D721Med (cell line): Measurements from ENCODE around the gene IFI27L2.

Experiments used
- DNase-seq: peaks from one replicate; pipeline ENCODE4 v3.0.0; 2011; ENCODE audit warnings: low spot score; ENCODE audit not compliant: insufficient read length
- FAIRE-seq: peaks from 2 replicates; lab custom pipeline; 2011; peaks lifted over from hg19 to GRCh38; lab: Jason Lieb, UNC
- CTCF ChIP-seq: IDR thresholded peaks from 2 replicates; pipeline ENCODE4 v1.5.1; 2012; ENCODE audit warnings: mild to moderate bottlenecking, control low read depth; ENCODE audit not compliant: insufficient read depth; ENCODE audit errors: missing control alignments

IFI27L2 gene

DNA sequence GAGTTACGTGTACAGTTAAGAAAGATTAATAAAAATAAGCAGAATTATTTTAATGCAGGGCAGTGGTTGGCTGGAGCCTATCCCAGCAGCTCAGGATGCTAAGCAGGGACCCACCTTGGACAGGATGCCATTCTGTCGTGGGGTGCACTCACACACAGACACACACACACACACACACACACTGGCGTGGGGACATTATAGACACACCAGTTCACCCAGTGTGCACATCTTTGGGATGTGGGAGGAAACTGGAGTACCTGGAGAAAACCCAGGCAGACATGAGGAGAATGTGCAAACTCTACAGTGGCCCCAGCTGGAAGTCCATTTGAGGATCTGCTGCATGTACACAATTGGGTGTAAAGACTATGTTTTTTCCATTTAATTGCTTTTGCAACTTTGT is 12.8 kb upstream of the IFI27L2 start:
- no peak for DNase-seq
- FAIRE-seq, result no peak
- no peak for TF ChIP-seq CTCF

DNA sequence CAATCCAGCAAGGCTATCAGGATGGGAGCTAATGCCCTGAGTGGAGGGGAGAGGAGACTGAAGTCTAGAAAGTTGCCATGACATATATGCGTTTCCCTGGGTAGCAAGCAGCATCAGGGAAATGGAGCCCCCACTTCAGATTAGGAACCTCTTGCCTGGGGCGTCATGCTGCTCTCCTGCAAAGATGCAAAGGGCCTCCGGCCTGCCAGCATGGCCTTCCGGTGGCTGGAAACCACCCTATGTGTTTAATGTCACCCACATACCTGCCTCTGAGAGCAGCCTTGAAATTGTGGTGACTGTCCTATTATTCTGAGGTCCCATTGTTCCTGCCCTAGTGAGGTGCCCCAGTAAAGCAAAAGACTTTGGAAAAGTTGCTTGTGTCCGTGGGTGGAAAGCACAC is 10.0 kb upstream of the IFI27L2 start:
- DNase-seq (no peak), FAIRE-seq (no peak)
- no peak for TF ChIP-seq CTCF

DNA sequence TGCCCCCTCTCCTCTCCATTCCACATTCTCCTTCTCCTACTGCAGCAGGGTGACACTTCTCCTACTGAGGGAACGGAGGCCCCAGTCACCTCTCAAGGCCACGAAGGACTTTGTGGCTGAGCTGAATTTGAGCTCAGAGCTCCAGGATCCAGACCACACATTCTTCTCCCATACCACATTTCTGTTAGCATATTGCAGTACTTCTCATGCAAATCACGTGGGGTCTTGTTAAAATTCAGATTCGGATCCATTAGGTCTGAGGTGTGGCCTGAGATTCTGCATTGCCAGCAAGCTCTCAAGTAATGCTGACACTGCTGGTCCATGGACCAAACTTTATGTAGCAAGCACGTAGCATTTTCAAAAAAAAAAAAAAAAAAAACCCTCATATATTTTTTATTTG is 9.6 kb upstream of the IFI27L2 start:
- FAIRE-seq (no peak), DNase-seq (no peak)
- TF ChIP-seq CTCF, result no peak

DNA sequence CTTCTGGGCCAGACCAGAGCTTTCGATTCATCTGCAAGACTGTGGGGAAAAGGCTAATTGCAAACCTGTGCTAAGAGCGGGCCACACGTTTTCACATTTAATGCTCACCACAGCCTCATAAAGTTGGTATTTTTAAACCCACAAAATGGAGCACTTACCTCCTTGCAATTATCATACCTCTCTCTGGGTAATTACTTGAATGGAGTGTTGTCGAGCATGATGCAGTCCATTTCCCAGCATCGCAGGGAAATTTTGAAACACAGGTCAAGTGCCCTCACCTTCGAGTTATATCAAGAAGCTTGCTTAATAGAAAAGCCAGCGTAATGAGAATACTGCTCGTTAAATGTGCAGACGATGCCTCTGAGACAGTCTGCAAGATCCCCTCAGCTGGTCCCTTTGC is 8.8 kb upstream of the IFI27L2 start:
- FAIRE-seq, result no peak
- no peak for DNase-seq
- no peak for TF ChIP-seq CTCF

GRCh38 chr14:94136575-94137331 is 7.3 kb upstream of the IFI27L2 start:
- peak; percentile 33 for DNase-seq
- TF ChIP-seq CTCF, result peak; percentile 99
- peak; percentile 21 for FAIRE-seq

DNA sequence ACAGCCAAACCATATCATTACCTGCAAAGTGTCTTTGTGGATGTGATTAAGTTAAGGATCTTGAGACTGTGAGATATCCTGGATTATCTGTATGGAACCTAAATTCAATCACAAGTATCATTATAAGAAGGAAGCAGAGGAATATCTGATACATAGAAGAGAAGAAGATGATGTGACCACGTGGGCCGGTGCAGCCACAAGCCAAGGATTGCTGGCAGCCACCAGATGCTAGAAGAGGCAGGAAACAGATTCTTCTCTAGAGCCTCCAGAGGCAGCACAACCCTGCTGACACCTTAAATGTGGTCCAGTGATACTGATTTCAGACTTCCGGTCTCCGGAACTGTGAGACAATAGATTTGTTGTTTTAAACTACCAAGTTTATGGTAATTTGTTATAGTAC is 6.1 kb upstream of the IFI27L2 start:
- FAIRE-seq (no peak), DNase-seq (no peak)
- no peak for TF ChIP-seq CTCF

DNA sequence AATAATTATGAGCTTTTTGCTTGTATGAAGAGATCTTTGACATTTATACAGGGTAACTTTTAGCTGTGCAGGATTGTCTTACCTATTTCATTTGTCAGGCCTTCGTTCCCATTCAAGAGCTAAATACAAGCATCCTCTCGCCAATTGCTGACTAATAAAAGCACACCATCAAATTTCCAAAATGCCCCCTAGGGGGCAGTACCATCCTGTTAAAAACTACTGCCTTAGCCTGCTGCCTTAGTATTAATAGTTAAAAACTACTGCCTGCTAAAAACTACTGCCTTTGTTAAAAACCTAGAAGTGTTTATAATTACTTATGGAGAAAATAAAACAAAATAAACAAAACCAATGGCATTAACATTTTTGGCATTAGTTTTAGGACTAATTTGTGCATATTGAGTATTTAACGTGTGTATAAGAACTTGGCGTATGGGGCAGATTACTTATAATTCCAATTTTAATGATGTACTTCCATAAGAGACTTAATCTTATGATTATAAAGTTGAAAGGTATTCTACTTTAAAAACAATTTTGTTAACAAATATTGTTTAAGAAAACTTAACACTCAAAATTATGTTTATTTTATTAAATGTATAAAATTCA is 3.0 kb upstream of the IFI27L2 start:
- FAIRE-seq (peak; percentile 89), DNase-seq (no peak)
- peak; percentile 73 for TF ChIP-seq CTCF
